ENCODE results near the gene TMEM214. TPM values are rescaled to one million over a fixed set of nuclear protein-coding genes. Genes with fewer than 3 reads are reported as not detected.
A peak's percentile ranks its signal among the peaks of the same experiment; 100 is the strongest.

TMEM214 gene
- polyA plus RNA-seq, 1 donor: 68.9 TPM

- DNase-seq: no peak
These were observed 588 bp downstream of the TMEM214 start for GRCh38 chr2:27033253-27033852.

GRCh38 chr2:27038012-27038411, 5.2 kb downstream of the TMEM214 start:
- no peak for DNase-seq

GRCh38 chr2:27038631-27039339, 6.0 kb downstream of the TMEM214 start:
- DNase-seq: no peak

GRCh38 chr2:27039426-27039825, 6.7 kb downstream of the TMEM214 start:
- DNase-seq: no peak

- no peak for DNase-seq
These were observed 7.1 kb downstream of the TMEM214 start for GRCh38 chr2:27039871-27040270.

GRCh38 chr2:27040282-27040681, 7.5 kb downstream of the TMEM214 start:
- no peak for DNase-seq

GRCh38 chr2:27041752-27042151, 9.0 kb downstream of the TMEM214 start:
- DNase-seq: peak; percentile 77

GRCh38 chr2:27042159-27042661, 9.4 kb downstream of the TMEM214 start:
- DNase-seq: no peak

- no peak for DNase-seq
These were observed 10.3 kb downstream of the TMEM214 start for GRCh38 chr2:27042985-27043634.

- no peak for DNase-seq
These were observed 16.9 kb downstream of the TMEM214 start for GRCh38 chr2:27049422-27050280.

- peak; percentile 95 for DNase-seq
These were observed 17.7 kb downstream of the TMEM214 start for GRCh38 chr2:27050281-27050995.

GRCh38 chr2:27050996-27051901, 18.5 kb downstream of the TMEM214 start, which contains the start of gene AGBL5:
AGBL5 (plus strand) TSS chr2:27051668; CDS start chr2:27052959, 1,291 bp downstream.
- peak; percentile 92 for DNase-seq

- DNase-seq: no peak
These were observed 19.3 kb downstream of the TMEM214 start for GRCh38 chr2:27051902-27052645.

GRCh38 chr2:27053321-27053720, 20.6 kb downstream of the TMEM214 start:
- DNase-seq: no peak

GRCh38 chr2:27053776-27054175, 21.0 kb downstream of the TMEM214 start:
- DNase-seq: no peak

- DNase-seq: no peak
These were observed 22.0 kb downstream of the TMEM214 start for GRCh38 chr2:27054721-27055120.

GRCh38 chr2:27057184-27057583, 24.4 kb downstream of the TMEM214 start:
- DNase-seq: no peak

- no peak for DNase-seq
These were observed 25.4 kb downstream of the TMEM214 start for GRCh38 chr2:27058210-27058609.

- no peak for DNase-seq
These were observed 26.5 kb downstream of the TMEM214 start for GRCh38 chr2:27059141-27059820.

Measured in left kidney (tissue), 2 donors.